Stromal cell of bone marrow (primary cell): ENCODE measurements around the gene PDGFRB.

Source experiments
- DNase-seq: peaks from one replicate; pipeline ENCODE4 v3.0.0-alpha.2; 2012; ENCODE audit warnings: low read depth

The PDGFRB gene

DNA sequence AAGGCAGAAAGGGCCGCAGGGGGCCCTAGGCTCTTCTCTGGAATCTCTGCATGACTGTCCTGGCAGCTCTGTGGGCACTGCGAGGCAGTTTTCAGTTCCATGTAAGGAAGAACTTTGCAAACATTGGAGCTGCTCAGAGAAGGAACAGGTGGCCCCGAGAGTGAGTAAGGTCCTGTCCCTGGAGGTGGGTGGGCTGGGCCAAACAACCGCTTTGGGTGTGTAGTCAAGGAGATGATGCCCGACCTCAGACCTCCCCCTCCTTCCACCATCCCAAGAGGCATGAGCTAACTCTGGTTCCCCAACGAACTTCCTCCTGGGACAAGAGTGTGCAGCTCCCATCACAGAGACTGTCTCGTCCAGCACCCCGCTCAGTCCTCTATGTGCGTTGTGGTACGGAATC is 89.8 kb downstream of the PDGFRB start:
- DNase-seq = peak; percentile 52

DNA sequence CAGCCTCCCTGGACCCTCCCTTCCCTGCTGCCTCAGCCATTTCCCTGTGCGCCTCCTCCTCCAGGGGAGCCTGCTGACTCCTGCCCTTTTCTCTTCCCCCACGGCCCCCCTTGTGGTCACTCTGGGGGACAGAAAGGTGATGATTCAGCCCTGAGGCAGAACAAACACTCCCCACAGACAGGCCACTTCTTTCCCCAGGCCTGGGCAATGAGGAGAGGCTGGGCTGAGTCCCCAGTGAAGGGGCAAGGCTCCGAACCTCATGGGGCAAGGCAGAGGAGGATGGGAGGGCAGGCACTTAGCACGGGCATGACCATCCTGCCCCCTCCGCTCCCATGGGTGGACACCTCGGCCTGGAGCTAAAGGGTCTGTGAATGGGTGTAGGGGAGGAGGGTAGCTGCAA is 90.3 kb downstream of the PDGFRB start:
- peak; percentile 63 for DNase-seq

DNA sequence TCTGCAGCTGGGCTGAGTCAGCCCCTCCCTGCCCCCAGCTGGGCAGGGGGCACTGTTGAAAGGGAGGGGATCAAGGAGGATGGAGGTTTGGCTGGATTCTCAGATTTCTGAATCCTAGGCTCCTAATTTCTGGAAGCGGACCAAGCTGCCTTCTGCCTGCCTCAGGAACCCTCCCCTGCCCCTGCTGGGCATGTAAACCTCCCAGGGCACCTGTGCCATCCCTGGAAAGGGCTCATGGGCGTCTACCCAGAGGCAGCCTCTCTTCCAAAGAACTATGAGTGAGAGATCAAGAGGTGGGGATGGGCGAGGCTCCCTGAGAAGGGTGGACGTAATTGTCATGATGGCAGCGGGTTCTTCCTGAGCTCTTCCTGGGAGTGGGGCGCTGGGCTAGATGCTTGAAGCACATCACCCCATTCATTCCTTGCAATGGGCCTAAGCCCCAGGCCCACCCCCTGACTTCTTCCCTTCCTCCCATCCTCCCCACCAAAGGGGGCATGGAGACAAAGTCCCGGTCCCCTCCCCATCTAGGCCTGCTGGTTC is 90.9 kb downstream of the PDGFRB start:
- DNase-seq = no peak
